ENCODE data around the gene RPS6KA5. TPM values are rescaled to one million over a fixed set of nuclear protein-coding genes. Genes with fewer than 3 reads are reported as not detected.
"Not testable (repeated sequence)": the region's sequence is repeated elsewhere in the genome, so short reads cannot be mapped to it uniquely, and the experiment has no call there.

The RPS6KA5 gene
- total RNA-seq, 2 donors from 2014 or later = 5.3 to 9.6 TPM

DNA sequence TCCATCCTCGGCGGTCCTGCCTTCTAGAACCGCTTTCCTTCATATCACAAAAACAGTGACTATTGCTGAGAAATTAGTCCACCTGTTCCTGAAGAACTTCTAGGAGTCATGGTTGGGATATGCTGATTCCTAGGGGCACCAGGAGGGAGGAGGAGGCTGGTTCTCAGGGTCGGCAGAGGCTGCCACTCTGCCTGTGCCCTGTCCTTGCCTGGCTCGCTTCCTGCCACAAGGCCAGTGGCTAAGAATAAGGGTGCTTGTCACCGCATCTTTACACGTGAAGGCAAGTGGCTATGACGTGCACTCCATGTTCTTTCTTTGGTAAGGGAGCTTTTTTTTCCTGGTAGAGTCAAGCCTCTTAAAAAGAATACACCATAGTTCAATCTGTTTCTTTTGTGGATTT is 34.7 kb upstream of the RPS6KA5 start:
- H3K4me3 ChIP-seq = no peak overlapping the region
- TF ChIP-seq CTCF (IDR thresholded peaks at IDR 0.05) = no peak
- DNase-seq (ENCODE audit: low spot score) = no peak
- no peak overlapping the region for H3K27ac ChIP-seq
- no peaks in the 10 kb centered on the region for H3K4me1 ChIP-seq
- no peaks in the 10 kb centered on the region for H3K27me3 ChIP-seq
- no peaks in the 10 kb centered on the region for H3K36me3 ChIP-seq
- no peaks in the 10 kb centered on the region for H3K9me3 ChIP-seq

- H3K9me3 ChIP-seq = no peaks in the 10 kb centered on the region
- H3K4me1 ChIP-seq = no peaks in the 10 kb centered on the region
- no peaks in the 10 kb centered on the region for H3K27me3 ChIP-seq
- DNase-seq (ENCODE audit: low spot score) = no peak
- H3K36me3 ChIP-seq = no peaks in the 10 kb centered on the region
- H3K27ac ChIP-seq = no peak overlapping the region
- TF ChIP-seq CTCF (IDR thresholded peaks at IDR 0.05) = no peak
- no peak overlapping the region for H3K4me3 ChIP-seq
Observed at GRCh38 chr14:91094772-91095171, 34.3 kb upstream of the RPS6KA5 start.

DNA sequence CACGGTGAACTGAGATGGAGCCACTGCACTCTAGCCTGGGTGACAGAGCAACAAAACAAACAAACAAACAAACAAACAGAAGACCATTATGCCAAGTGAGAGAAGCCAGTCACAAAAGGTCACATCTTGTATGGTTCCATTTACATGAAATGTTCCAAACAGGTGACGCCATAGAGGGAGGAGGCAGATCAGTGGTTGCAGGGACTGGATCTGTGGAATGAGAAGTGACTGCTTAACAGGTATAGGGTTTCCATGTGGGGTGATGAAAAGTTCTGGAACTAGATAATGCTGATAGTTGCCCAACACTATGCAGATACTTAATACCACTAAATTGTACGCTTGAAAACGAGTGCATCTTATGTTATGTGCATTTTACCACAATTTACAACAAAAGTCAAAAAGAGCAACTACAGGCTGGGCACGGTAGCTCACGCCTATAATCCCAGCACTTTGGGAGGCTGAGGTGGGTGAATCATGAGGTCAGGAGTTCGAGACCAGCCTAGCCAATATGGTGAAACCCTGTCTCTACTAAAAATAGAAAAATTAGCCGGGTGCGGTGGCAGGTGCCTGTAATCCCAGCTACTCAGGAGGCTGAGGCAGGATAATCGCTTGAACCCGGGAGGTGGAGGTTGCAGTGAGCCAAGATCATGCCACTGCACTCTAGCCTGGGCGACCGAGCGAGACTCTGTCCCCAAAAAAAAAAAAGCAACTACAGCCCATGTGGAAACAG is 33.5 kb upstream of the RPS6KA5 start:
- not testable (repeated sequence) for H3K27me3 ChIP-seq, H3K4me3 ChIP-seq, H3K27ac ChIP-seq

DNA sequence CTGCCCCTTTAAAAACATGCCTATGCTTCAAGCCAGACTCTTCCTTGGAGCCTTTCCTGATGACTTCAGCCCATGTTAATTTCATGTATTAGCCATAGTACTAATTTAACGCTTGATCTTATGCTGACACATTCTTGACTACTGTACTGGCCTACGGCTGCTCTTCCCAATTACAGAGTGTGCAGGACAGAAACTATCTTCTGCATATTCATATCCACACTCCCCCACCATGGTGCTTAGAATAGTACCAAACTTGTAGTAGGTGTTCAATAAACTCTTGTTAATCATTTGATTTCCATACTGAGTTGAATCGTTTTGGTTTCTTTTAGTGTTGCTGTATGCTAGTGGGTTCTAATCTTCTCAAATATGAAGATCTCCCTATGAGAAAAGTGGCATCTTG is 31.6 kb upstream of the RPS6KA5 start:
- no peak for TF ChIP-seq CTCF (IDR thresholded peaks at IDR 0.05)
- no peak for DNase-seq (ENCODE audit: low spot score)
- Histone ChIP-seq H3K27ac (no peak overlapping the region), H3K27me3 (no peaks in the 10 kb centered on the region), H3K9me3 (no peaks in the 10 kb centered on the region), H3K36me3 (no peaks in the 10 kb centered on the region), H3K4me3 (no peak overlapping the region), H3K4me1 (no peaks in the 10 kb centered on the region)

More for the DNA sequence above, 33.5 kb upstream of the RPS6KA5 start:
- H3K4me1 ChIP-seq; DNase-seq (ENCODE audit: low spot score); H3K36me3 ChIP-seq; H3K9me3 ChIP-seq: not testable (repeated sequence)

GRCh38 chr14:91090743-91091142 is 30.3 kb upstream of the RPS6KA5 start:
- H3K4me1 ChIP-seq = no peaks in the 10 kb centered on the region
- H3K4me3 ChIP-seq = no peak overlapping the region

More at GRCh38 chr14:91090743-91091142, 30.3 kb upstream of the RPS6KA5 start:
- no peaks in the 10 kb centered on the region for H3K27me3 ChIP-seq
- no peak overlapping the region for H3K27ac ChIP-seq
- no peak for DNase-seq (ENCODE audit: low spot score)
- no peak for TF ChIP-seq CTCF (IDR thresholded peaks at IDR 0.05)
- no peaks in the 10 kb centered on the region for H3K9me3 ChIP-seq
- no peaks in the 10 kb centered on the region for H3K36me3 ChIP-seq
